ENCODE results near the gene PITPNM3. TPM values are rescaled to one million over a fixed set of nuclear protein-coding genes. Genes with fewer than 3 reads are reported as not detected.

The PITPNM3 gene
- total and polyA plus RNA-seq, 2 of the 13 experiments (the other 11 are each of a cell fraction or from before 2014, with no cell fraction given), result 0.13 to 0.29 TPM

DNA sequence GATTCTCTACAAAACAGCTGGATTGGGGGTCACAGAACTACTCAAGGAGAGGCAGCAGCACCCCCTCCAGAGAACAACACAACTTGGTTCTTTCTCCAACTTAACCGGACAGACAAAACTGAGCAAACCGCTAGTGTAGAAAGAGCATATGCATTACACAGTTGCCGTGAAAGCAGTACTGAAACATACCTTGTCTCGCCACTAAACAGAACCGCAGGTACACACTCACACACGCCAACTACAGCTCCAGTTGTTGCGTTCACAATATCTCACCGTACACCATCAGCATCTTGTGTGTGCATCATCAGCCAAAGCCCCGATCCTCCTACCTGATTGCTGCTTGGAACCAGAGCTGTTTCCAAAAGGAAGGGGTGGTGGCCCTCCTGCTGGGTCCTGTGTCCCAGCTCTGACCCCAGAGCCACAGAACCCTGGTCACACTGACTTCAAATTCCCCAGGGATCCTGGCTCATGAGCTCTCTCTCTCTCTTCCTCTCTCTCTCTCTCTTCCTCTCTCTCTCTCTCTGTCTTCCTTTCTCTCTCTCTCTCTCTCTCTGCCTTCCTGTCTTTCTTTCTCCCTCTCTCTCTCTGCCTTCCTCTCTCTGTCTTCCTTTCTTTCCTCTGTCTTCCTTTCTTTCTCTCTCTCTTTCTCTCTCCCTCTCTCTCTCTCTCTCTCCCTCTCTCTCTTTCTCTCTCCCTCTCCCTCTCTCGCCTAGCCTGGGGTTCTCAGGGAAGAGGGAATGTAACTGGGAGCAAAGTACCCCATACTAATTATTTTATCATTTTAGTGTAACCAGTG, 103.7 kb downstream of the PITPNM3 start:
- in situ Hi-C loops (cut with HindIII; ENCODE audit: extremely low pct_ligation_motif_present, low pct_unique_long_range_greater_than_20kb), result no loop called here

DNA sequence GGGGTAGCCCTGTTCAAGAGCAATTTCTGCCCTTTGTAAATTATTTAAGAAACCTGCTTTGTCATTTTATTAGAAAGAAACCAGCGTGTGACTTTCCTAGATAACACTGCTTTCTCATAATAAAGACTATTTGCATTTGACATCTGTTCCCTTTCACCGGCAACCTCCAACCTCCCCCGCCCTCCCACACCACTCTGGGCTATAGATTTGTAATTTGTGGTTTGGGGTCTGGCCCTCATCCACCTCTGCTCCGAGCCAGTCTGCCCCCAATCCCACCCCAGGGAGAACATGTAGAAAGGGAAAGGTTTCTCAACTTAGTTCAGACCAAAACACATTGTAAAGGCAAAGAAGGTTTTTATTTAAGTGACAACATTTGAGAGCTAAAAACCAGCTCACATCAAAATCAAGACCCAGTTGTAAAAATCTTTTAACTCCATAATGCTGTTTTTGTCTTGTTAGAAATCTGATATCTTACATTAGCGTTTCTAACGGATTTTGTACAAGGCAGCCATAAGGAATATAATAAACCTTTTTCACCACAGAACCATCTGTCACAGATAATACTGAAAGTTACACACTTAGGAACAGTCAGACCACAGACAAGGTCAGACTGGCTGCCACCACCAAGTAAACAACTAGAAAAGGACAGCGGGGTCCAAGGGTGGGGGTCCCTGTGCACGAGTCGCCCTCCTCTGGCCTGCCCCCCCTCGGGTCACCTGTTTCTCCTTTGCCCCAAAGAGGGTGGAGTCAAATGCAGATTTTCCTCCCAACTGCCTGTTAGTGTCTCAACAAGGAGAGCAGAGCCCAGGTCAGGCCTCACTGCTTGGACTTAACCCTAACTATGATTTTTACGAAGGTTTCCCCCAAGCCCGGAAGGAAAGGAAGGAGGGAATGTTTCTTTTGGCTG, 105.2 kb downstream of the PITPNM3 start:
- peaks cover 11% of the 10 kb centered on the region for H3K4me1 ChIP-seq (ENCODE audit: insufficient read depth, low read length)
- H2AFZ ChIP-seq (ENCODE audit: low read length), result no peak overlapping the region
- H3K79me2 ChIP-seq (ENCODE audit: insufficient read depth, low read length), result no peaks in the 10 kb centered on the region
- ChIA-PET CTCF (ENCODE audit: low intra/inter-chr PET ratio, low total read pairs) (no interaction called here), POLR2A (no interaction called here)
- no peaks in the 10 kb centered on the region for H3K9me3 ChIP-seq (ENCODE audit: low read length)
- H3K27ac ChIP-seq (ENCODE audit: extremely low read length, insufficient read depth, low read length), result no peak overlapping the region
- no peak overlapping the region for H3K4me2 ChIP-seq (ENCODE audit: low read depth, low read length)
- no peaks in the 10 kb centered on the region for H3K27me3 ChIP-seq (ENCODE audit: control insufficient read depth in 1 of 2, insufficient read depth in 2 of 2, low read length in 2 of 2)
- peaks cover 2 to 10% of the 10 kb centered on the region in 2 experiments; a peak in 2 of 5 replicates for H3K36me3 ChIP-seq (replicated peaks in 1 of 2; ENCODE audit: control insufficient read depth in 1 of 2, insufficient read depth in 2 of 2, low read length in 2 of 2)
- FAIRE-seq (no peak), DNase-seq (ENCODE audit: low spot score) (no peak), ATAC-seq (no peak)
- no peaks in the 10 kb centered on the region for H4K20me1 ChIP-seq (ENCODE audit: insufficient read depth, low read length)
- in situ Hi-C loops (cut with HindIII; ENCODE audit: extremely low pct_ligation_motif_present, low pct_unique_long_range_greater_than_20kb) (no loop called here), intact Hi-C loops (cut with micrococcal nuclease; ENCODE audit: unreplicated experiment) (no loop called here)
- H3K4me3 ChIP-seq (replicated peaks in 1 of 3; ENCODE audit: insufficient read depth in 1 of 3, low read depth in 2 of 3, low read length in 3 of 3), result no peak overlapping the region
- WGBS (ENCODE audit: low lambda C conversion rate), result 65% methylated on average over 12 of the region's 12 CpGs
- TF ChIP-seq ZFAT (CRISPR knock-in tag; conservative IDR thresholded peaks at IDR 0.05), result no peak
- TF ChIP-seq TOE1 (CRISPR knock-in tag; IDR thresholded peaks at IDR 0.05), result no peak
- no TSS peak for BruUV-seq (replicated peaks)
- H3K9ac ChIP-seq (ENCODE audit: insufficient read depth, low read depth, low read length), result no peak overlapping the region

More for the DNA sequence above, 103.7 kb downstream of the PITPNM3 start:
- Histone ChIP-seq H3K27ac (ENCODE audit: extremely low read length, insufficient read depth, low read length) (no peak overlapping the region), H3K79me2 (ENCODE audit: insufficient read depth, low read length) (no peaks in the 10 kb centered on the region), H4K20me1 (ENCODE audit: insufficient read depth, low read length) (no peaks in the 10 kb centered on the region), H3K9me3 (ENCODE audit: low read length) (no peaks in the 10 kb centered on the region), H3K27me3 (ENCODE audit: control insufficient read depth in 1 of 2, insufficient read depth in 2 of 2, low read length in 2 of 2) (no peaks in the 10 kb centered on the region), H3K4me3 (replicated peaks in 1 of 3; ENCODE audit: insufficient read depth in 1 of 3, low read depth in 2 of 3, low read length in 3 of 3) (no peak overlapping the region), H3K4me2 (ENCODE audit: low read depth, low read length) (no peak overlapping the region), H3K4me1 (ENCODE audit: insufficient read depth, low read length) (peaks cover 26% of the 10 kb centered on the region), H3K9ac (ENCODE audit: insufficient read depth, low read depth, low read length) (no peak overlapping the region), H2AFZ (ENCODE audit: low read length) (no peak overlapping the region), H3K36me3 (replicated peaks in 1 of 2; ENCODE audit: control insufficient read depth in 1 of 2, insufficient read depth in 2 of 2, low read length in 2 of 2) (peaks cover 2 to 10% of the 10 kb centered on the region in 2 experiments; a peak in 2 of 5 replicates)
- ChIA-PET POLR2A (no interaction called here), CTCF (ENCODE audit: low intra/inter-chr PET ratio, low total read pairs) (no interaction called here)
- intact Hi-C loops (cut with micrococcal nuclease; ENCODE audit: unreplicated experiment), result no loop called here
- TF ChIP-seq ZNF737 (CRISPR knock-in tag; IDR thresholded peaks at IDR 0.05; ENCODE audit: borderline replicate concordance), result no peak
- TF ChIP-seq ZMAT3 (CRISPR knock-in tag; conservative IDR thresholded peaks at IDR 0.05), result no peak
- no peak for TF ChIP-seq ZNF563 (CRISPR knock-in tag; IDR thresholded peaks at IDR 0.05)
- no peak for TF ChIP-seq MEIS2 (CRISPR knock-in tag; IDR thresholded peaks at IDR 0.05)
- TF ChIP-seq ZNF629 (CRISPR knock-in tag; conservative IDR thresholded peaks at IDR 0.05), result no peak
- no TSS peak for BruUV-seq (replicated peaks)
- no peak for FAIRE-seq
- ATAC-seq, result no peak
- 97% methylated on average over 10 of the region's 10 CpGs for WGBS (ENCODE audit: low lambda C conversion rate)
- no peak for DNase-seq (ENCODE audit: low spot score)

Data from HepG2 (cell line).